GM21381 (cell line): Measurements from ENCODE around the gene SLC16A10.
"Not testable (repeated sequence)": the region's sequence is repeated elsewhere in the genome, so short reads cannot be mapped to it uniquely, and the experiment has no call there.

ENCODE experiments used
- ATAC-seq: cut with Tn5 transposase; IDR thresholded peaks from one replicate; pipeline ENCODE4 v1.9.1; 2021; ENCODE audit warnings: mild to moderate bottlenecking, moderate library complexity; ENCODE audit not compliant: unreplicated experiment

The SLC16A10 gene

DNA sequence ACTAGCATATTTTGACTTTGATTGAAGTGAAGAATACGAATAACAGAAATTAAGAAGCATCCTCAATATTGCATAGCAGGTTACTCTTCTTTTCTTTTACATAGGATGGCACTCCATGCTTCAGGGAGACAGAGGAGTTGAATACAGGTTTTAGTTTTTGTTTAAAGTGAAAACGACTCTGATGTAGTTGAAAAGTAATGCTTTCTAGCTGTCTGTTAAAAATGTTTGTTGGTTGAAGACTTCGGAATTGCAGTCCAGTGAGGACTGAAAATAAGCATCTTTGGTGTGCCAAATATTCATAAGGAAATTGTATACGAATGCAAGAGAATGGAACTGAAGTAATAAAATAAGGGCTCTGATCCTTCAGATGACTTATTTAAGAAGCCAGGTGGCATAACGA is 618 bp upstream of the SLC16A10 start:
- ATAC-seq = no peak

DNA sequence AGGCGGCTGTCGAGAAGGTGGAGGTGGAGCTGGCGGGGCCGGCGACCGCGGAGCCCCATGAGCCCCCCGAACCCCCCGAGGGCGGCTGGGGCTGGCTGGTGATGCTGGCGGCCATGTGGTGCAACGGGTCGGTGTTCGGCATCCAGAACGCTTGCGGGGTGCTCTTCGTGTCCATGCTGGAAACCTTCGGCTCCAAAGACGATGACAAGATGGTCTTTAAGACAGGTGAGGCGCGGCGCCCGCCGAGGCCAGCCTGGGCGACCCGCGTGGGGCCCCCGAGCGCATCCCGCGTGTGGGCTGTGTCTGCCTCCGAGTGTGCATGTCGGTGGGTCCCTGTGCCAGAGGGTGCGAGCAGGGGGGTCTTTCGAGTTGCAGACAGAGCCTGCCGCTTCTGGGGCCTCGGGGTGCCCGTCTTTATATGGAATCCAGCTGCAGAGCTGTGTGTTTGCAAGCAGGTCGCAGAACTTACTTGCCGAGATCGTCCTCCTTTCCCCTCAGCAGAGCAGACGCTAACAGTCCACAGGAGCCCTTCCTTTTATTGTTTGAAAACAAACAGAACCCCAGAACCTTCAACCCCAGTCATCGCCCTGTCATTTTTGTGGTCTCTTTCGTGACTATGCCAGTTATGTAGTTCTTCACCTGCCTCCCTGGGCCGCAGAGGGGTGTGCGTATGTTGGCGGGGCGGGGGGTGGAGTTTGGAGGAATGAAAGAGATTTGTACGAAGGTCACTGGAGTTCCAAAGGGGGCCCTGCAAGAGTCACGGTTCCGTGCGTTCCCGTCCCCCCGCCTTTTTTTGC is 766 bp downstream of the SLC16A10 start:
- ATAC-seq = no peak

DNA sequence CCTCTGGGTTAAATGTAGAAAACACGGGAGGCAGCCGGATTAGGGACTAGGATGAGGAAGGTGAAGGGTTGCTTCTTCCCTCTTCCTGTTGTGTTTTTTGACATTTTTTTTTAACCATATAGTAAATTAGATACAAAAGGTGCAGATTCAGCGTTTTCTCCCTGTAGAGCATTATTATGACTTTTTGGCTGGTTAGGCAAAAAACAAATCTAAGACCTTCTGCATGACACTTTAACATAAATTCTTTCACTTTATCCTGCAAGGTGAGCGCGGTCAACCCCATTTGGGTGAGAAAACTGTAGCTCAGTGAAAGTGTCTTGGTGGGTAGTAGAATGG is 1.3 kb downstream of the SLC16A10 start:
- no peak for ATAC-seq

DNA sequence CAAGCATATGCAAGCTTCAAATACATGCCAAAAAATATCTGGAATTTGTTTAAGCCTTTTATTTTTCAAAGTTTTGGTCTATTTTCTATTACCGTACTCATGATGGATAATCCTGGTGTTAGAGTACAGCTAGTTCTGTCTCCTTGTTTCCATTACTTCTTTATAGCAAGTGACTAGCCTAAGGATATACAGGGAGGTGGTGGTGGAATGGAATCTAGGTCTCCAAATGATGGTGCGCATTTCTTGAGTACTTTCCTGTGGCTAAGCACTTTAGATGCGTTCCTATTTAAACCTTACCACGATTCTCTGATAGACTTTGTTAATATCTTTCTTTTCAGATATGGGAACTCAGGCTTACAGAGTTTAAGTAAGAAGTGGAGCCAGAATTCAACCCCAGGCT is 3.5 kb downstream of the SLC16A10 start:
- ATAC-seq = no peak

DNA sequence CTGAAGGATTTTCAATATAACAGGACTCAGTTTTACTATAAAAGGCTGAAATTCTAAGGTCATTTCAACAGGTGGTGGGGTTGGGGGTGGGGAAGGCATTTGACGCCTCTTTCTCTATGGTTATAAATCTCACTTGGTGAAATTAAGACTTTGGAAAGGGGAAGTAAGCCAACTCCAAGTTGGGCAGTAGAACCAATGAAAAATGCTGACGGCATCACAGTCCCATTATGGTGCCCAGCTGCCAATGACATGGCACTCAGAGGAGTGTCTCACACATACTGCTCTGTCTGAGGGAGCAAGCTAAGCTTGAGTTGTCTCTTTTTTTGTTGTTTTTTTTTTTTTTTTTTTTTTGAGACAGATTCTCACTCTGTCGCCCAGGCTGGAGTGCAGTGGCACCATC is 4.7 kb downstream of the SLC16A10 start:
- no peak for ATAC-seq

DNA sequence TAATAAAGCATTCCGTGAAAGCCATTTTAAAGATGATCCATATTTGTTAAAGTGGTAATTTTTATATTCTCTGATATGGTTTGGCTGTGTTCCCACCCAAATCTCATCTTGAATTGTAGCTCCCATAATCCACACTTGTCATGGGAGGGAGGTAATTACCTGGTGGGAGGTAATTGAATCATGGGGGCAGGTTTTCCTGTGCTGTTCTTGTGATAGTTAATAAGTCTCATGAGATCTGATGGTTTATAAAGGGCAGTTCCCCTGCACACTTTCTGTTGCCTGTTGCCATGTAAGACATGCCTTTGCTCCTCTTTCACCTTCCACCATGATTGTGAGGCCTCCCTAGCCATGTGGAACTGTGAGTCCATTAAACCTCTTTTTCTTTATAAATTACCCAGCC is 8.2 kb downstream of the SLC16A10 start:
- not testable (repeated sequence) for ATAC-seq

DNA sequence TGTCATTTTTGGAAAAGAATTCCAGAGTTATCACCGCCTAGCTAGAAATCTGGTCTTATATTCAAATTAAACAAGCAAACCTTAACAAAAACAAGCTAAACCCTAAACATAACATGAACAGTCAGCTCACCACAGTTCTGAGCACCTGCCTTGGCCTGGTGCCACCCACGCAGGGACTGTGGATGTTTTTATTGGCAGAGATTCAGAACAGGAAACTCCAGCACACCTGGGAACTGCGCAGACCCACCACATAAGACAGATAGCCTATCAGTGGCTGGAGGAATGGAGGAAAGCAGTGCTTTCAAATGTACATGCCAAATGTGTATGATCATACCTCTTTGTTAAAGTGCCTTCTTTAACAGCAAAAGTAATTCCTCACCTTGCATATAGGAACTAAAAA is 8.9 kb downstream of the SLC16A10 start:
- no peak for ATAC-seq

DNA sequence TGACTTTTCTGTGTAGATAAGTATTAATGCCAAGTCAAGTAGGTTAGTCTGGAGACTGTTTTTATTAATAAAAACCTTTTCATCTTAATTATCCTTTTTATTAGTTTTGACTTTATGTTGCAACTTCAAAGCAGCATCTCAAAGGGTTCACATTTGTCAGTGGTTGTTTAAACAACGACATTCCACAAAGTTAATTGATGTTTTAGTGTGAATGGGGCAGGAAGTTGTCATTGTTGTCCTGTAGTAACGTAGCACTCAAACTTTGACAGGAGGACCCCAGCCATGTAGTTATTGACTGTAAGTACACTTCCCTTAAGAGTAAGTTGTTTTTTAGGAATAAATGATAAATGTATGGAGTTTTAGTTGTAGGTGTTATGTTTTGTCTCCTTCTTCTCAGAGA is 11.3 kb downstream of the SLC16A10 start:
- no peak for ATAC-seq

DNA sequence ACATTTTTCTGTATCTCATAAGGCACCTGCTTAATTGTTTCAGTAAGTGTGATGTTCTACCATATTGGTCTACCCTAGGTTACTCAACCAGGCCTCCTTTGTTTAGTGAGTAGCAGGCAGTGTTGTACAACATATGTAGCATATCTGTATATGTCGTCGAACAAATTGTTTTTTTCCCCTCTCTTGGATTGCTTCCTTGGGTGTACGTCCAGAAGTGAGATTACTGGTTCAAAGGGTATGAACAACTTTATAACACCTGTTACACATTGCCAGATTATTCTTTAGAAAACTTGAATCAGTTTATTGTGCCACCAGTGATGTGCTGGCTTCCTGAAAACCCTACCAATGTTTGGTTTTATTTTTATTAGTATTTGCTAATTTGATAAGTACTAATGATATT is 14.7 kb downstream of the SLC16A10 start:
- ATAC-seq = no peak

DNA sequence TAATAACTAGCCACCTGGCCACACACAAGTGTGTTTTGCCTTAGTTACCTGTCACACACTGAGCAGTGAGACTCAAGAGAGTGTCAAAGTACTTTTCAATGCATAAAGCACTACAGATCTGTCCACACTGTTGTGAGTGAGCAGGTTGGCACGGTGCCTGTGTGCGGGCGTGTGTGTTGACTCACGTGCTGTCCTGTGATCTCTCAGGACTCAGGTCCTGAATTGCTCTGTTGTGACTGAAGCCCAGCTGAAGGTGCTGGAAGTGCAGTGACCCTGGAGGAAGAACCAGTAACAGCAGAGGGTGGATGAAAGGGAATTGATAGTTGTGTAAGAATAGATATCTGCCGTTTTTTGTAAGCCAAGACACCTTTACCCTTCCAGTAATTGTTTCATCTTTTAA is 18.3 kb downstream of the SLC16A10 start:
- no peak for ATAC-seq

DNA sequence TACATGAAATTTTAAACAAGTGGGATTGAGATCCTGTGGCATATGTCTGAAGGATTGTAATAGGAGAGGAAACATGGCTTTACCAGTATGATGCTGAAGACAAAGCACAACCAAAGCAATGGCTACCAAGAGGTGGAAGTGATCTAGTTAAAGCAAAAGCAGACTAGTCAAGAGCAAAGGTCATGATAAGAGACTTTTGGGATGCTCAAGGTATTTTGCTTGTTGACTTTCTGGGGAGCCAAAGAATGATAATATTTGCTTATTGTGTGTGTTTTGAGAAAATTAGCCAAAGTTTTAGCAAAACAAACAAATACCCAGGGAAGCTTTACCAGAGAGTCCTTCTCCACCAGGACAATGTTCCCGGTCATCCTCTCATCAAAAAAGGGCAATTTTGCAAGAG is 20.3 kb downstream of the SLC16A10 start:
- ATAC-seq = no peak

DNA sequence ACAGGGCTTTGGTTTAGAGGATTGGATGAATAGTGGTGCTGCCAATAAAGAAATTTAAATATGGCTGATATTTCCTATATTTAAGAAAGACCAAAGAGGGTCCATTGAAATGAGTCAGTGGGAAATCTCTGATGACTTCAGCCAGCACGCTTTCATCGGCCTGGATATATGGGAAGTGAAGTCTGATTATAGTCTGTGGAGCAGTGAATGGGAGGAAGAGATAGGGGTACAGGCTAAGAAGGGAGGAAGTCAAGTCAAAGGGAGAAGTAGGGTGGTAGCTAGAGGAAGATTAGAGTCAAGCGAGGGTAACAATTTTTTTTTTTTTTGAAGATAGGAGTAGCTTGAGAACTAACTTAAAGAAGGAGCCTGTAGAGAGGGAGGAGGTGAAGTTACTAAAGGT is 22.7 kb downstream of the SLC16A10 start:
- no peak for ATAC-seq

DNA sequence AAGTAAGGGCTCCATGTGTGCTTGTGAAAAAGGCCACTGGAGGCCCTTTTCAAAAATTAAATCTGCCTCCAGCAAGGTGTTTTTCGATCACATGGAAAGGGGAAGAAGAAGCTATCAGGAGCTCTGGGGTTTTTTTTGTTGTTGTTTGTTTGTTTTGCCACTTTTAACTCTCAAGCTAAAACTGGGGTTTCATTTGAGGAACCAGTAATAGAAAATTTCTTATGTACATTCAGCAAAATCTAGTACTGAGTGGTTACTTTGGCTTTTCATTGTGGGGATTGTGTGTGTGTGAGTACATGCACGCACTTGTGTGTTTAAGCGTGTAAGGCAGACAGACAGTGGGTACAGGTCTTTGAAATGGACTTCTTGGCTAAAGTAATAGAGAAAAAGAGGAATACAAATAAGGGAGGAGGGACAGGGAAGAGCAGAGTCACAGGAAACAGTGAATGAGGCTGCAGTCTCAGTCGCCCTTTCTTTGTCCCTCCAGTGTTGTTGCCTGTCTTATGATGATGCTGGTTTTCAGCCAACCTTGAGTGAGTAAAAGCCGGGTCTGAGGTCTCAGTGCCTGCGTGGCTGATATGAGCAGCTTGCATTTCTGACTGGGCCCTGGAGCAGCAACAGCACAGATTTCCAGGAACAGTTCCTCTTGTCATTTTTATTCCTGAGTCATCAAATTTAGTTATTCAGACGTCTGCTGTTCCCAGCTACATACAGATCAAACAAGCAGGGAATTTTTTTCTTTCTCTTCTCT is 26.2 kb downstream of the SLC16A10 start:
- no peak for ATAC-seq

DNA sequence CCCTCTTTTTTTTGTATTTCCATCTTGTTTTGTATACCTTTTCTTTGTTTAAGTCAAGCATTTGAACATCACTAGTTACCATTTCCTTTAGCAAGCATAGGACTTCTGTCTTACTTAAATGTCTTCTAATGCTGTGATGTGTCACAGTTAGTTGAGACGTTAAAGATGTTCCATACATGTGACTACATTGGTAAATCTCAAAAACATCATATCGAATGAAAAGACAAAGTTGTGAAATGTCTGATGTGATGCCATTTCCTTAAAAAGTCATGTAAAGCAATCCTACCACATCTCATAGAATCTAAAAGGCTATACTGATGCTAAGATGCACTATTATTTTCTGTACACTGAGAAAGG is 26.8 kb downstream of the SLC16A10 start:
- no peak for ATAC-seq

DNA sequence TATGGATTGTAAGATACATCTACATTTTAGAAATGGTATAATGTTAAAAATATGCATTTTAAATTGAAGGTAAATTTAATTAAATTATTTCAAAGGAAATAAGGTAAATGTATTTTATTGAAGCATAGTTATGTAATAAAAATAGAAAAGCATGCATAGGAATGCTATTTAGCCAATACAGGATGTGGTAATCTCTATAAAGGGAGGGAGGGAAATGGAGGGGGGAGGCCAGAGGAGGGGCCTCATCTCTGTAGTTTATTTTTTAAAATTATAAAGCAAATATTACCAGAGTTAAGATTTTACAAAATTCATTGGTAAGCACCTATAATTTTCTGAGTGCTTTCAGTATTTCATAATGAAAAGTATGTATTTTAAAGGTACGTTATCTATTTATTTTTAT is 27.2 kb downstream of the SLC16A10 start:
- no peak for ATAC-seq

DNA sequence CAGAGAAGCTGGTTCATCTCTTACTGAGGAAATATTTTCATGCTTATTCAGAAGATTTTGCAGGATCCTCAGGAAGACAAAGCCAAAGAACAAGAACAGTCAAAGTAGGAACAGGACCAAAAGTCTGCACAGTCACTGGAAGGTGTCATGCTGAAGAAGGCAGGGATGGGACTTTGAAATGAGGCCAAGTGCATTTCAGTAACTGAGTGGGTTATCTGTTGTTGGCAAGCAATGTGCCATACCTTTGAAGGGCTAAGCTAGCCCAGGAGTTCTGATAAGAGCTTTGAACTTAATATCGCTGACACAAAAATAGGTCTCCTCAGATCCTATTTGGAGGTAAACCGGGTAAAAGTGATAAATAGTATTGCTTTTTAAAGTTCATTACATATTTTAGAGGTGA is 31.5 kb downstream of the SLC16A10 start:
- no peak for ATAC-seq

DNA sequence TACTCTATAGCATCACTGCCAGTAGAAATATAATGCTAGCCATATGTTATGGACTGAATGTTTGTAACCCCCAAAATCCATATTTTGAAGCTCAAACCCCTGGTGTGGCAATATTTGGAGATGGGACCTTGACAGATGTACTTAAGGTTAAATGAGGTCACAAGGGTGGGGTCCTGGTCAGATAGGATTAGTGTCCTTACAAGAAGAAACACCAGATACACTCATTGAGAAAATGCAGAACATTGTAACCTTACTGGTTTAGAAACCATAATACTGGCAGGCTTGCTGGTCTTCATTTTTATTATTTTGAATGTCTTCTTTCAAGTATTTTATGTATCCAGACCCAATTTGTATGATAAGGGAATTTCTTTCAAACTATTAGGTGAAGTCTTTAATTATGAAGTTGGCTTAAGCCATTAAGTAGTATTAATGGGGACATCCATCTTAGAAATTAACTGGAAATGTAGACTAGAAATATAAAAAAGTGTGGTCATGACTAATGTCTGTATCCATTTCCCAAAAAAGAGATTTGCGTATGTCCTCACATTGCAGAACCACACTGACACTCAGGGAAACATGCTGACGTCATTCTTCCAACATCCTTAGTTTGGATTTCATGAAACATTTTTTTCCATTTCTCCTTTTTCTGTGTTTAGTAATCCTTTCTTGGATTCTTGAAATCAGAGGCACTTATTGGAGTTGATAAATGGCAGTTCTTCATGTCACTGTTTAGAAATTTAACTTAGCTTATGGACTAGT is 32.4 kb downstream of the SLC16A10 start:
- ATAC-seq = no peak

DNA sequence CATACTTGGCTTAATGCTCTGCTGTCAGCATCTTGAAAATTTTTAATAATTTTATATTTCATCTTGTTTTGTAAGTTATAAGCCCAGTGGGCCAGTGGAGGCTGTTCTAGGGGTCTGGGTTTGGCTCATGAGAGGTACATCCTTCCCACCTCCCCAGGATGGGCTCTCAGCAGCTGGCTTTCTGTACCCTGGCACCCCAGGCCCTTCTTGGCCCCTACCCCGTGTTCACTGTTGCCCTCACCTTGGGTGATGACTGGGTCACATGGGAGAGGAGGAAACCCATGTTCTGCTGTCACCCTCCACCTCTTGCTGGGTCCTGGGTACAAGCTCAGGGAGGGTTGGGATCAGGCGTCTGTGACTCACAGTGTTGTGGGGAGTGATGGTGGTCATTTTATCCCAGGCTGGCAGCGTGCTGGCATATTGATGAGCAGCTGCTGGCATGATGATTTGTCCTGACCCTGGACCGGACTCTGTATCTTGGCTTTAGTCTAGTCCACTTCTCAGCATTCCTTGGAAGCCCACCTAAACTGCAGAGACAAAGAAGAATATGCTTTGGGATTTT is 34.6 kb downstream of the SLC16A10 start:
- no peak for ATAC-seq

DNA sequence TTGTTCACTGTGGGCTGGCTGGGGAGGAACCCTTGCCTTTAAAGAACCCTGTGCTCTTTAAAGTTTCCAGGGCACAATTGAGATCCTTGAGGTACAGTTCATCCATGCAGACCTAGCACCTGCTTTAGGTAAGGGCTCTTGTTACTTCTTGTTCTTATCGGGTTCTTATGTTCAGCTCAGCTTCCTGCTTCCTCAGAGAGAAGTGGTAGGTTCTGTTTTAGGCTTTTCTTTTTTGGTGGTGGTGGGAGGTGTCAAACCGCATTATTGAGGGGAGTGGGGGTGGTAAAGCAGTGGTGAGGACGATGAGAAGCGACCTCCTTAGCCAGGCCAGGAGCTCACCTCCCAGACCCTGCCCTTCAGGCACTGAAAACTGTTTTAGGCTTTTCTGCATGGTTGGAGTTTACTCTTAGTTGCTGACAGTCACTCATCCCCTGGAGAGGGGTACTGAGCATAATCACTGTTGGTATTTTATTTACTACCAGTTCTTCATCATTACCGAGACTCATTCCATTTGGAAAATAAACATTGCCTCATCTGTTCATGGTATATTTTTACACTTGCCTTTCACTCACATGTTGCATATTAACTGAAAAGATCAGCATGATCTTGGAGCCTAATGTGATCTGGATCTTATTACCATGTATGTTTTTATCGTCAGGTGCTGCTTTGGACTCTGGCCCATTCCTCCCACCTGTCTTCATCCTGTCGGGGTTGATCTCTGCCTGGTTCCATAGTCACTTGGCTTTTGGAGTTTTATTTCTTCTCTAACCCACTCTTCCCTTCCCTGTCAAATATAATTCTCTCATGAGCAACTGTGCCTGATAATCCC is 35.4 kb downstream of the SLC16A10 start:
- no peak for ATAC-seq

DNA sequence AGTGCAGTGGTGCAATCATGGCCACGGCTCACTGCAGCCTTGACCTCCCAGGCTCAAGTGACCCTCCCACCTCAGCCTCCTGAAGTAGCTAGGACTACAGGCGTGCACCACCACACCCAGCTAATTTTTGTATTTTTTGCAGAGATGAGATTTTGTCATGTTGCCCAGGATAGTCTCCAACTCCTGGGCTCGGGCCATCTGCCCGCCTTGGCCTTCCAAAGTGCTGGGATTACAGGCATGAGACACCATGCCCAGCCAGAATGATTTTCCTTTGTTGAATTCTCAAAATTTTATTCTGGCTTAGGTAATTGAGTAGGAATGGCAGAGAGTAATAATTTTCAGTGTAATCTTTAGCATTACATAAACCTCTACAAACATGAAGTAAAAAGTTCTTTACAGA is 37.1 kb downstream of the SLC16A10 start:
- no peak for ATAC-seq

DNA sequence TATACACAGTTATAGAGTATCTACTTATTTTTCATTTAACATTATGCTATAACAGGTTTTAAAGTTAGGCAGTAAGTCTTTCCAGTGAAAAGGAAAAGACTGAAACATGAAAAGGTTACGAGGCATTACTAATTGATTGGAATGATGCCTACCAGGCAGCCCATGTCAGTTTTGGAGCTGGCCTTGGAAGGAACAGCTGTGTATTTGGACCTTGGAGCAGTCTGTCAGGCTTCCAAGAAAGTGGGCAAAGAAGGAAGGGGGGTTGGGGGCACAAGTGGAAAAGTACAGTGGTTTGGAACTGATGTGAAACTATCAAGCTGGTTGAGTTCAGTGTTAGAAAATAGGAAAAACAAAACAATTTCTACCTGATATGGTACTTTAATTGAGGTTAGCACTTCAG is 41.7 kb downstream of the SLC16A10 start:
- ATAC-seq = no peak
